DMS79 (cell line): ENCODE results near the gene ZPBP.

Experiments
- DNase-seq: peaks from one replicate; lab custom pipeline; 2025; lab: John Stamatoyannopoulos, UW

The ZPBP gene

GRCh38 chr7:50092579-50093491, at the start of gene ZPBP:
TSS of gene ZPBP (minus strand) at chr7:50093246. CDS start at chr7:50093194, 52 bp downstream.
- DNase-seq = peak; percentile 12

GRCh38 chr7:50142425-50143017, 49.5 kb upstream of the ZPBP start:
- no peak for DNase-seq

- no peak for DNase-seq
Measured at GRCh38 chr7:50141854-50142253, 48.8 kb upstream of the ZPBP start.

- DNase-seq = no peak
Measured at GRCh38 chr7:50141131-50141530, 48.1 kb upstream of the ZPBP start.

GRCh38 chr7:50140688-50141087, 47.6 kb upstream of the ZPBP start:
- no peak for DNase-seq

- DNase-seq = no peak
Measured at GRCh38 chr7:50138101-50138500, 45.1 kb upstream of the ZPBP start.

GRCh38 chr7:50125766-50126165, 32.7 kb upstream of the ZPBP start:
- DNase-seq = no peak

- no peak for DNase-seq
Measured at GRCh38 chr7:50121286-50121685, 28.2 kb upstream of the ZPBP start.

- DNase-seq = no peak
Measured at GRCh38 chr7:50119815-50120637, 27.0 kb upstream of the ZPBP start.

GRCh38 chr7:50112250-50112649, 19.2 kb upstream of the ZPBP start:
- no peak for DNase-seq

GRCh38 chr7:50101873-50102272, 8.8 kb upstream of the ZPBP start:
- no peak for DNase-seq

- DNase-seq = no peak
Measured at GRCh38 chr7:50095634-50096033, 2.6 kb upstream of the ZPBP start.

GRCh38 chr7:50088463-50089129, 4.5 kb downstream of the ZPBP start:
- no peak for DNase-seq

- no peak for DNase-seq
Measured at GRCh38 chr7:50085344-50085743, 7.7 kb downstream of the ZPBP start.

- no peak for DNase-seq
Measured at GRCh38 chr7:50073093-50073492, 20.0 kb downstream of the ZPBP start.

- DNase-seq = peak; percentile 9
Measured at GRCh38 chr7:50069613-50070012, 23.4 kb downstream of the ZPBP start.

- peak; percentile 76 for DNase-seq
Measured at GRCh38 chr7:50068850-50069551, 24.0 kb downstream of the ZPBP start.

- peak; percentile 75 for DNase-seq
Measured at GRCh38 chr7:50068026-50068425, 25.0 kb downstream of the ZPBP start.

GRCh38 chr7:50062951-50063350, 30.1 kb downstream of the ZPBP start:
- DNase-seq = no peak

- no peak for DNase-seq
Measured at GRCh38 chr7:50056131-50056530, 36.9 kb downstream of the ZPBP start.

GRCh38 chr7:50047716-50048115, 45.3 kb downstream of the ZPBP start:
- DNase-seq = no peak
